ENCODE measurements around the gene COQ10A.

GRCh38 chr12:56221232-56221756, 45.4 kb upstream of the COQ10A start:
- TF ChIP-seq CTCF (IDR thresholded peaks at IDR 0.05) (no peak), POLR2A (IDR thresholded peaks at IDR 0.05) (no peak)

Data from testis (tissue), 2 donors.